NCI-H2081 (cell line): Measurements from ENCODE around the gene LPAR1.

Source experiments
- DNase-seq, 2 experiments: peaks; one replicate each; lab custom pipeline; 2025; lab: John Stamatoyannopoulos, UW

LPAR1 gene

GRCh38 chr9:111037708-111038330 lies 451 bp downstream of the LPAR1 start:
- DNase-seq = no peak

DNA sequence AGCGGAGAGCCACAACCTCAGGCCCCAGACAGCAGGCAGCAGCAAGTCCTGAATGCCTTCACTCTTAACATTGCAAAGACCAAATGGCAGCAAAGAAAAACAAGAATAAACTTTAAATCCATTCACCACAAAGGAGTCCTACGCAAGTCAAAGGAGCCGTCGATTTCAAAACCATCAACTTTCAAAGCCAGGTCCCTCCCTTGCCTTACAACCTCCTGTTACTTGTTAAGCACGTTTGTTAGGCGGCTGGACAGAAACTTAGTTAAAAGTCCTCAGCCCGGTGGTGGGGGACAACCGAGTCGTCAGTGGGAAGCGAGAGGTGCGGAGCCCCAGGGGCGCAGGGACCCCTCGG lies 938 bp downstream of the LPAR1 start:
- DNase-seq = no peak

DNA sequence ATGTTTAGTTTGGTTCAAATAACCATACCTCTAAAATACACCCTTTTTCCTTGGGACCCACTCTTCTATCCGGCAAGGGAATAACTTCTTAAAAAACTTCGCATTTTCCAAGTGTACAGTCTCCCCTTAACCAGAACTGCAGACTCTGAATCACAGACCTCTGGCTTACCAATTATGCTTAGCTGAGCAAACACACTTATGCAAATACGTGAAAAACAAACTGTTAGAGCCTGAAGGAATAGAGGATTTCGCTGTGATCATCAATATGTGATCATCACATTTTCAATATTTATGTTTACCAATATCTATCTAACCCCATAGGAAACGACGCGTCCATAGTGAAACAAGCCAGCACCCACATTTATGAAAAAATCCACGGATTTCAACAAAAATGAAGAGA lies 1.3 kb downstream of the LPAR1 start:
- no peak for DNase-seq

DNA sequence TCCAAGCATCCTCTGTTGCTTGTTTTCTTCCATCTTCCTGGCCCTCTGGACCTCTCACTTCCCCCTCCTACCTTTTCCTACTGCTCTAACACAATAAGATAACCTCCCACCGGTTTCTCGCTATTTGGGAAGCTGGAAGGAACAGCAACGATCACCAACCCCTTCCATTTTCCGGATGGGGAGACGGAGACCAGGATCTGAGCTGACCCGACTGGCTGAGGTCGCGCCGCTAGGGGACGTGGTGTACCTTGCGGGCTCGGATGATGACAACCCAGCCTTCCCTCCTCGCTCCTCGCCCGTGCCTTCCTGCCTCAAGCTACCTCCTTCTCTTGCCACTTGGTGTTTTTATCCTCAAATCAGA lies 1.9 kb downstream of the LPAR1 start:
- no peak for DNase-seq

DNA sequence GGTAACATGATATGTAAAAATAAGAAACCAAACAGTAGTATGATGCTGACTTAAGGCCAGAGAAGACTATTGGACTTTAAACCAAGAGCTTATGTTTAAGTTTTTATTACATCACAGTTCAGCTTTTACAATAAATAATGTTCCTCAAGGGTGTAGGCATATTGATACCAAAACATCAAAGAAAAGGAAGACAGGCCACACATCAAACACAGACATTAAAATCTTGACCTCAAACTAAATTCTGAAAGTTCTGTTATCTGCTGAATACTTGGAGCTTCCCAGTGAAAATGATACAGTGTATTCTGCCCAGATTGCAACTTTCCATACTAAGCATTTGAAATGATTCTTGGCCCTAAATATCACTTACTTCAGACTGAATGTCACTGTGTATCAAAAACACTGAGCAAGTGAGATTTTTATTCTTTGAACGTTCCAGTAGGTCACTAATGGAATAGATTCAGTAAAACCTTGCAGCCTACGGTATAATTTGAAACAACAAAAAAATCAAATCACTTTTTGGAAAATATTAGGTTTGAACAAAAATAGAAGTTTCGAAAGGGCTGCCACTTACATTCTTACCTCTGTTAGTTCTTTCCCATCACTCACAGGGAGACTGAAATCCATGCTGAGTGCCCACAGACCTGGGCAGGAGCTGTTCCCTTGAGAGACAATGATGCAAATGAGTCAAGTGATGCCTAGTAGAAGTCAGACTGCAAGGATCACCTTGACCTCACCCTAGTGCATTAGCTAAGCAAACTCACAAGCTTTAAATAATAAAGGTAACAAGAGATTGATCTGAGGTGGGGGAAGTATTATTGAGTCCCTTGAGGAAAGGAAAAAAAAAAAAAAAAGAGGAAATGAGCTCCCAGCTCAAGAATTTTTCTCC lies 2.5 kb downstream of the LPAR1 start:
- no peak for DNase-seq

GRCh38 chr9:111034898-111035539 lies 3.3 kb downstream of the LPAR1 start:
- no peak for DNase-seq

GRCh38 chr9:111034170-111034897 lies 3.9 kb downstream of the LPAR1 start:
- DNase-seq = no peak

DNA sequence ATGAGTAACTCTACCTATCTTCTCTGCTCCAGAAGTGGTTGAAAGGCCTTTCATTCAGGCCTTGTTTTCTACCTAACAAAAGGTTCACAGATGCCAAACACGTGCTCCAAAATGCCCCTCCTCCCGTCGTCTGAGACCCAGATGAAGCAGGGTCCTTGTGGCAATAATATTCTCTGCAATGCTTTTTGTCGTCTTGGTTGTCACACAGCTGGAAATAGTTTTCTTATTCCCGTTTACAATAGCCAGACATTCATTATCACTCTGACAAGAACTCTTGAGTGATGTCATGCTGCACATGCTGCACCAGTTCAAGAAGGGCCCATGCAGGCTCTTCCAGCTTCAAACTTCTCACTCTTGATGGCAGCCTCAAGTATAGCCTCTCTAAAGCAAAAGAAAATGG lies 7.8 kb downstream of the LPAR1 start:
- no peak for DNase-seq

DNA sequence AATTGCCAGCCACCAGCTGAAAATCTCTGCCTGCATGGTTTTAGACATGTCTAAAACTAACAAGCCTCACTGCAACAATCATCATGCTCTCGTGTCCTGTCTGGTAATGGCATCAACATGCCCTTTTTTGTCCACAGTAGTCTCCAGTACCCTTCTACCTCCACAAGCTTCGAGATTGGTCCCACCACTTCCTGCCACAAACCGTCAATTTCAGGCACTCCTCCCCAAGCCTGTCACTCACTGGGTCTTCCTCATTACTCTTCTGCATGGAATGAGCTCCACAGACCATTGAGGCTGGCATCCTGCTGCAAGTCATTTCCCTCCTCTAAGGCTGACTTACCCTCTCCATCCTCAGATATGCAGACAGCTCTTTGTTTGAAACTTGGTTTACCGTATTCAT lies 9.0 kb downstream of the LPAR1 start:
- DNase-seq = no peak

GRCh38 chr9:111027798-111028197 lies 10.5 kb downstream of the LPAR1 start:
- DNase-seq = no peak

- no peak for DNase-seq
Observed at GRCh38 chr9:111023128-111023527, 15.1 kb downstream of the LPAR1 start.

GRCh38 chr9:111020594-111020993 lies 17.7 kb downstream of the LPAR1 start:
- DNase-seq = no peak

DNA sequence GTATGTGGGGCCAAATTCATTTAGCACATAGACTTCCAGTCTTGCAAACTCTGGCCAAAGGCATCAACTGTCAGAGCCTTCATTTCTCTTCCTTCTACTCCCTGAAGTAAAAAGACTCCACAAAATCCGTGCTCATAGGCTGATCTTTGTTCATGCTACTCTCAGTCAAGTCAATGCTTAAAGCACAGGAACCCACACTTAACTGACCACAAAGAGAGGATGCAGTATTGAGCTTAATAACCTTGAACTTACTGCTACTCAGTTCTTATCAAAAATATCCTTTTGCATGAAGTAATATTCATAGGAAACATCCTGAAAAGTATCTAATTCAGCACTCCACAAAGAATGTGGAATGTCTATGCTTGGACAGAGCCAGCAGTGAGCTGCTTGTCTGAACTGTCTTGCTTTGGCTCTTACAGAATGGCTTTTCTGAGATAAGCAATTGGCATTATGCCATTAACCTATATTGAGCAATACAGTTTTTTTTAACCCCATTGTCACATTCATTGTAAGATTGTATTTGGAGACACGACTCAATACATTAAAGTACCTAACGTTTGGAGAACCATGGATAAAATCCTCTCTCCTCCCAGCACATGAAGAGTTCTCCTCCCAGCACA lies 21.7 kb downstream of the LPAR1 start:
- no peak for DNase-seq

DNA sequence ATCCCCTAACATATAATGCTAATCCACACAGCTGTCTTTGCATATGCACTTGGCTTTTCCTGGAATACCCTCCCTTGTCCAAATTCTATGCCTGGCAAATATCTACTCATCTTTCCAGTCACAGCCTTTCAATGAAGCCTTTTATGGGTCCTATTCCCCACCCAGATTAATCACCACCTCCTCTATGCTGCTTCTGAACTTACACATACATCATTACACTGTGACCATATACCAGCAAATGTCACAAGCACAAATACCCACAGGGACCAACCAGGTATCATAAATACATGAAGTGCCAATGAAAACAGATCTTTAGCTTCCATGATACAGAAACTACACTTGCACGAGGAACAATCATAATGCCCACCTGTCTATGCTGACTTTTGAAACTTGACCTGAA lies 22.3 kb downstream of the LPAR1 start:
- DNase-seq = no peak

DNA sequence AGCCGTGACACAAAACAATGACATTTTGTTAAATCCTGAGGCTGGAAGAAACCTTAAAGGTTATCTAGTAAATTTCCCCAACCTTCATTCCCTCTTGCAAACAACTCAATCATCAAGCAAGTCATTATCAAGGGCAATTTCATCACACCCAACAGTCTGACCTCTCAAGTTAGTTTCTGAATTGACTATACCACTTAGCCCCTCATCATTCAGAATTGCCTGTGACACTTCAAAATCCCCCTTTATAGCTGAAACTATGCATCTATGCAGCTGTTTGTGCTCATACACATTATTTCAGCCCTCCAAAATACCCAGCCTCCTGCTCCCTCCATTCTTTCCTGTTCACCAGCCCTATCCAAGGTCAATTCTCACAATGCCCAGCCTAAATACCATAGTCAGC lies 24.6 kb downstream of the LPAR1 start:
- no peak for DNase-seq

- no peak for DNase-seq
Observed at GRCh38 chr9:111013250-111013649, 25.0 kb downstream of the LPAR1 start.

DNA sequence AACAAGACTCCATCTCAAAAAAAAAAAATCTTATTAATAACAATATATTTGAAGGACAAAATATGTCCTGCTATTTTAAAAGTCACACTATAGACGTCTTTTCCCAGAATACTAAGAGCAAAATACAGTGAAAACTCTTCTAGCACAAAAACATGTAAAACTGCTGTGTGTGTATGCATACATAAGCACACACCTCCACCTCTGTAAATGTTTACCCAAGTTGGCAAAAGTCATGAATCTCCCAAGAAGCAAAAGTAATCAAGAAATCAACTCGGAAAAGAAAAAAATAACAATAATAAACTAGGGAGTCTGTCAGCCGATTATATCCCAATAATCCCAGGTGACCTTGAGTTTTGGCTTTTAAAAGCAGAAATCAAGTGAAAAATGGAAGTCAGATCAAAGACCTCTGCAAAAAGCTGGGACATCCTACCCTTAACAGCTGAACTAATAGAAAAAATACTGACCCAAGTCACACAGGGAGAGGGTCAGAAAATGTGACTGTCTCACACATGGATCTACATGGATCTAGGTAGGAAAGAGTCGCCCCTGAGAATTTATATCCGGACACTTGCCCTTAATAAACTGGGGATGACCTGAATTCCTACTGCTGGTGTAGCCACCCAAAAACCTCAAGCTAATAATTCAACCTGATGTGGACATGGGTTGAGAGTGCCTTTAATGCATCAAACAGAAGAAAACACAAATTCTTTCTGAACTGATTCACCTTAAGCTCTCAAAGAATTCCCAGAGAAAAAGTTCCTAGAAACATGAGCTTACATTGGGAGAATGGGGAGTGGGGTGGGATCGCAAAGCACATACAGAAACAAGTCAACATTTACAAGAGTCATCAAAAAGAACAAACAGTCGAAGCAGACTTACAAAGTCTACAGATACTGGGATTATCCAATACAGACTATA lies 29.9 kb downstream of the LPAR1 start:
- no peak for DNase-seq

- no peak for DNase-seq
Observed at GRCh38 chr9:111005746-111006470, 32.4 kb downstream of the LPAR1 start.

- no peak for DNase-seq
Observed at GRCh38 chr9:111004936-111005335, 33.3 kb downstream of the LPAR1 start.

GRCh38 chr9:111003182-111003581 lies 35.1 kb downstream of the LPAR1 start:
- DNase-seq = no peak
